Psoas muscle (tissue), 8 donors: ENCODE data around the gene CSTF1. TPM values are rescaled to one million over a fixed set of nuclear protein-coding genes. Genes with fewer than 3 reads are reported as not detected.

ENCODE experiments used
- ATAC-seq, 4 donors: fragments of 200-7000 bp; cut with Tn5 transposase; one replicate each; pipeline ENCODE4 v1.9.1; 2020; ENCODE audit warnings: moderate library complexity in 3 of 4, mild to moderate bottlenecking in 2 of 4
- DNase-seq, 2 donors: peaks; one replicate each; pipeline ENCODE4 v3.0.0-alpha.2; 2020
- H3K27ac ChIP-seq: fragments of 200-600 bp; one replicate; pipeline ENCODE4 v1.8.0; 2022
- H3K27me3 ChIP-seq, 3 donors: fragments of 200-600 bp in 1 of 3; one replicate each; pipeline versions ENCODE4 v1.6.1 to v1.8.0; 2013 to 2022; ENCODE audit warnings: low read length in 2 of 3, mild to moderate bottlenecking in 2 of 3, moderate library complexity in 1 of 3; ENCODE audit not compliant: insufficient read depth in 3 of 3
- H3K36me3 ChIP-seq, 2 donors: fragments of 200-600 bp in 1 of 2; one replicate each; pipeline versions ENCODE4 v1.6.1 to v1.8.0; 2013 to 2022; ENCODE audit warnings: low read depth in 1 of 2, mild to moderate bottlenecking in 1 of 2, moderate library complexity in 1 of 2; ENCODE audit not compliant: insufficient read depth in 1 of 2
- H3K4me1 ChIP-seq: fragments of 200-600 bp; one replicate; pipeline ENCODE4 v1.8.0; 2022
- H3K4me3 ChIP-seq: fragments of 200-600 bp; one replicate; pipeline ENCODE4 v1.8.0; 2022; ENCODE audit warnings: mild to moderate bottlenecking
- H3K9me3 ChIP-seq: fragments of 200-600 bp; one replicate; pipeline ENCODE4 v1.8.0; 2022
- CTCF ChIP-seq: fragments of 200-600 bp; IDR thresholded peaks from one replicate; pipeline ENCODE4 v1.8.0; 2022; ENCODE audit warnings: antibody characterized with exemption
- whole genome bisulfite sequencing, 3 donors: extraction: QIAGEN DNeasy Blood & Tissue Kit; methylation state at CpG; one replicate each; pipeline versions ENCODE4 v1.1.6 to v1.1.7; 2013; 5-methylcytosine and 5-hydroxymethylcytosine counted together
- intact Hi-C, 2 donors: fragments of 100-400 bp; cut with DNase I; formaldehyde crosslinking; loops; one replicate each; pipeline versions ENCODE4 v1.11.0 to v1.14.2; 2022
- polyA plus RNA-seq, 3 donors: library from polyadenylated mRNA; stranded (reverse); fragments of 200-250 nt; gene quantifications; one replicate each; pipeline ENCODE4 v1.2.3, GENCODE V29; 2013
- total RNA-seq, 4 donors: library from RNA; stranded (reverse); fragmentation: NEBNext Ultra II Directional in 2 of 4; extraction: Animal tissue kit (Norgen Biotek cat#: 25700) in 2 of 4; gene quantifications; one replicate each; pipeline versions ENCODE4 v1.2.1 to v1.2.4, GENCODE V29; 2021 to 2023
- donor health status: healthy with polysubstance abuse.
- donor health status: DM: no; HTN: no; CAD: no; lungs with moderate emphysema.
- donor health status: Bipolar disorder and iron deficiency.
- donor health status: healthy.
- donor health status: DM: yes; HTN: yes; CAD: no.
- donor health status: DM: no; HTN: no; CAD: no.
- donor health status: DM: no; HTN: no; CAD: no.
- donor health status: DM: yes; HTN: yes; CAD: no.

Gene CSTF1
- total and polyA plus RNA-seq, 7 donors: 10.0 to 20.3 (median 16.7) TPM

- H3K27ac ChIP-seq: no peak overlapping the region
- peaks cover 0 to 1% (median 0%) of the 10 kb centered on the region in 3 donors for H3K27me3 ChIP-seq
- H3K4me1 ChIP-seq: no peaks in the 10 kb centered on the region
- intact Hi-C loops: loop anchor here in 1 of 2 donors (10.0 kb wide), 1 partner anchor 1638 kb away; no protein-coding TSS in a partner anchor
- no peak overlapping the region for H3K4me3 ChIP-seq
- ATAC-seq (no peak), DNase-seq (no peak)
- 87 to 89% (median 88%) methylated on average over 17 of the region's 17 CpGs for WGBS, 3 donors
- H3K36me3 ChIP-seq: no peaks in the 10 kb centered on the region
- no peak for TF ChIP-seq CTCF
- H3K9me3 ChIP-seq: no peaks in the 10 kb centered on the region
Measured at GRCh38 chr20:56442389-56443365, 50.2 kb downstream of the CSTF1 start.

DNA sequence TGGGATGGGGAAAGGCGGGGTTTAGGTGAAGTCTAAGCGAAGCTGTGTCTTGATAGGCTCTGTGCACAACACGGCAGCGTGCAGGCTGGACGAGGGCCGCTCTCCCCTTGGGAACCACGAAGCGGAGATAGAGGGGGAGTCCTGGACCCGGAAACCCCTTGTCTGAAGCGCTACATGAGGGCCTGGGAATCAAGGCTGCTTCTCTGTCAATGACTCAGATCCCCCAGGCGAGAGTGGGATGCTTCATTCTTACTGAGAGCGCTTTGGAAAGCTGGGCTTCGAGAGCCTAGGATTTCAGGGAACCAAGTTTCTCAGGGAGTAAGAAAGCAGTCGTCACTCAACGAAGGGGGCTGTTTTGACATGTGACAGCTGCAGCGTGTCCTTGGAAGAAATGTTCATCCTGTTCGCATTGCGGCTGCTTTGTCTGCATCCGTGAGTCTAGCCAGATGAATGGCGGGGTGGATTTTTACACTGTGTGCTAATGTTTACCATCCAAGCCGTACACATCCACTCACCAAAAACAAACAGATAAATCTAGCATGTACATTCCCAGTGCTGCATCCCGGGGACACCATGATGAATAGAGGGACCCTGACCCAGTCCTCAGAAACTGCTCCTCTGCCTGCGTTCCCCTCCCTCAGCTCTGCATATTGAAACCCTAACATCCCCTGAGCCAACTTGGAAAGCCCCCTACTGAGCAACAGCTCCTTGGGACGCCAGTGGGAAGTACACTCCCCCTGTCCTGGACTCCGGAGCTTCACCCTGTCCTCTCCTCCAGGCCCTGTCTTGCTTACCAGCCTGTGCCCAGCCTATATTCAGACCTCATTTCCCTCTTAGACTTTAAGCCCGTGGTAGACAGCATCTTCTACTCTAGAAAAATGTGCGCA, 51.5 kb downstream of the CSTF1 start:
- DNase-seq (no peak), ATAC-seq (no peak)
- Histone ChIP-seq H3K27me3 (peaks cover 0 to 1% (median 0%) of the 10 kb centered on the region in 3 donors), H3K4me1 (no peaks in the 10 kb centered on the region), H3K36me3 (no peaks in the 10 kb centered on the region), H3K9me3 (no peaks in the 10 kb centered on the region), H3K4me3 (no peak overlapping the region), H3K27ac (no peak overlapping the region)
- intact Hi-C loops: loop anchor here in 1 of 2 donors (10.0 kb wide), 1 partner anchor 1639 kb away; no protein-coding TSS in a partner anchor
- 51 to 52% (median 51%) methylated on average over 27 of the region's 27 CpGs for WGBS, 3 donors
- no peak for TF ChIP-seq CTCF

GRCh38 chr20:56445130-56445529, 52.7 kb downstream of the CSTF1 start:
- no peaks in the 10 kb centered on the region for H3K9me3 ChIP-seq
- peaks cover 0 to 1% (median 0%) of the 10 kb centered on the region in 3 donors for H3K27me3 ChIP-seq
- ATAC-seq: no peak
- H3K27ac ChIP-seq: no peak overlapping the region
- DNase-seq: no peak
- no peaks in the 10 kb centered on the region for H3K4me1 ChIP-seq
- H3K4me3 ChIP-seq: no peak overlapping the region
- H3K36me3 ChIP-seq: no peaks in the 10 kb centered on the region
- intact Hi-C loops: loop anchor here in 1 of 2 donors (10.0 kb wide), 1 partner anchor 1640 kb away; no protein-coding TSS in a partner anchor
- TF ChIP-seq CTCF: no peak
- 89 to 98% (median 94%) methylated on average over 3 of the region's 3 CpGs for WGBS, 3 donors

GRCh38 chr20:56445540-56445939, 53.1 kb downstream of the CSTF1 start:
- ATAC-seq (no peak), DNase-seq (no peak)
- no peak for TF ChIP-seq CTCF
- WGBS, 3 donors: 89 to 94% (median 92%) methylated on average over 16 of the region's 16 CpGs
- intact Hi-C loops: loop anchor here in 1 of 2 donors (10.0 kb wide), 1 partner anchor 1641 kb away; no protein-coding TSS in a partner anchor
- H3K36me3 ChIP-seq: no peaks in the 10 kb centered on the region
- no peak overlapping the region for H3K4me3 ChIP-seq
- peaks cover 0 to 1% (median 0%) of the 10 kb centered on the region in 3 donors for H3K27me3 ChIP-seq
- no peak overlapping the region for H3K27ac ChIP-seq
- H3K4me1 ChIP-seq: no peaks in the 10 kb centered on the region
- no peaks in the 10 kb centered on the region for H3K9me3 ChIP-seq
